Measurements from ENCODE around the gene INPP5K. TPM values are rescaled to one million over a fixed set of nuclear protein-coding genes. Genes with fewer than 3 reads are reported as not detected.
A peak's percentile ranks its signal among the peaks of the same experiment; 100 is the strongest.

INPP5K gene
- polyA plus RNA-seq, 1 donor from 2014 or later: 51.7 TPM

DNA sequence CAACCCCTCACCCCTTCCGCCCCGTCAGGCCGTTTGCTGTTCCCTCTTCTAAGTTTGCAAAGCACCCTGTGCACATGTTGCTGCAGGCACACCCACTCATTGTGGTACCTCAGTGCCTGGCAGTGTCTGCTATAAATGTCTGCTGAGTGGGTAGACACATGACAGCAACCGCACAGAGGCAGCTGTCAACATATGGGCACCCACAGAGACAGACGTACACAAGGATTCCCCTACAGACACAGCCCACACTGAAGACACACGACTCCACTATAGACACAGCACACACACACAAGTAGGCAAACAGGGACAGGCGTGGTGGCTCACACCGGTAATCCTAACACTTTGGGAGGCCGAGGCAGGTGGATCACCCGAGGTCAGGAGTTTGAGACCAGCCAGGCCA is 42.6 kb downstream of the INPP5K start:
- peaks cover 19 to 26% (median 20%) of the 10 kb centered on the region in 3 donors for H3K4me1 Mint-ChIP-seq
- H3K4me3 Mint-ChIP-seq: peak overlapping the region; percentile 7 to 58 (median 28)
- H3K27ac Mint-ChIP-seq: peak overlapping the region; percentile 54 to 85 (median 70)
- no peaks in the 10 kb centered on the region for H3K27me3 Mint-ChIP-seq
- peaks cover 7% of the 10 kb centered on the region for H3K36me3 Mint-ChIP-seq
- H3K9me3 Mint-ChIP-seq: no peaks in the 10 kb centered on the region

DNA sequence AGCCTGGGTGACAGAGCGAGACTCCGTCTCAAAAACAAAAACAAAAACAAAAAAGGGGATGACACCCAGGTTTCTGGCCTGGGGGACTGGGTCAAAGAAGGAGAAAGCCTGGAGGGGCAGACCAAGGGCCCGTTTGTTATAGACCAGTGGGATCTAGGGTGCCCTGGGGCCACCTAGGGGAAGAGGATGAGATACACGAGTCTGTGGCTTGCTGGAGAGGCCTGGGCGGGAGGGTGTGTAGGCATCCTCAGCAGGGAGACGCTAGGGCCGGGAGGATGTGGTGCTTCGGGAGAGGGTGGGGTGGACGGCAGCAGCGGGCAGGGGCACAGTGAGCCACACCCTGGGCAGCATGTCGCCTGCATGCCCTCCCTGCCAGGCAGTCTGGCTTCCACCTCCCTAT is 43.2 kb downstream of the INPP5K start:
- H3K4me1 Mint-ChIP-seq: peaks cover 19 to 26% (median 20%) of the 10 kb centered on the region in 3 donors
- H3K4me3 Mint-ChIP-seq: no peak overlapping the region
- H3K27ac Mint-ChIP-seq: peak overlapping the region in 2 of 3 donors; percentile 68 to 85

DNA sequence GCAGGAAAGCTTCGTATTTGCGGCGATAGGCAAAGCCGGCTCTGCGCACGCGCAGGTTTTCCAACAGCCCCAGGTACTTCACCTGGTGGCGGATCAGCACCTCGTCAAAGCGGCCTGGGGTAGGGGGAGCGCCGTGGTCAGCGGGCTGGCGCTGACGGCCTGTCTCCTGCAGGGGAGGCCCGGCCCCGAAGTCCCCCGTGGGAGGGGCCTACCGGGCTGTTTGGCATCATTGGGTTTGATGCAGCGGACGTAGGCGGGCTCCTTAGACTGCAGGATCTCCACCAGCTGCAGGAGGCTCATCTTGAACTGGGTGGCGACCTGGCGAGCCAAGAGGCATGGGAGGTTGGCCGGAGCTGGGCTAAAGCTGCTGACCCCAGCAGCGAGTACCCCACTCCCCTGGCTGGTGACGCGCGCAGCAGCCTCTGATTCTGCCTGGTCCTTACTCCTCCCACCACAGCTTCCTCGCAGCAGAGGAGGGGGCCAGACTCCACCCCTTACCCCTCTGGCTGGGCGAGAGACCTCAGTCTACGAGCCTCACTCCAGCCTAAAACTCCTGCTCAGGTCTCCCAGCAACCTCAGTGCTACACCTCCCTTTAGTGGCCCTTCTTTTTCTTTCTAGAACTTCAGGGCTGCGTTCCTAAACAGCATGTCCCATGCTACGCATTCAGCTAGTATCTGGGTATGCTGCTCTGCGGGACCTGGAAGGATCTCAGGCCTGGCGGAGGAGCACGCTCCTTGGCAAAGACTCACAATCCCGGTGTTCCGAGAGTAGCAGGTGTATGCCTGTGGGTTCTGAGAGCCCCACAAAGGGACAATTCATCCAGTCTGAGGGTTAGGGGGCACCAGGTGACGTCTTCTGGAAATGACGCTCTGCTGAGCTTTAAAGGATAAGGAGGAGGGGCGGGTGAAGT is 44.2 kb downstream of the INPP5K start:
- Mint-ChIP-seq H3K36me3 (peaks cover 10% of the 10 kb centered on the region), H3K27ac (peak overlapping the region in 2 of 3 donors; percentile 35 to 68), H3K27me3 (no peaks in the 10 kb centered on the region), H3K9me3 (no peaks in the 10 kb centered on the region), H3K4me3 (no peak overlapping the region), H3K4me1 (peaks cover 19 to 26% (median 20%) of the 10 kb centered on the region in 3 donors)

More for the DNA sequence above, 43.2 kb downstream of the INPP5K start:
- no peaks in the 10 kb centered on the region for H3K9me3 Mint-ChIP-seq
- no peaks in the 10 kb centered on the region for H3K27me3 Mint-ChIP-seq
- H3K36me3 Mint-ChIP-seq: peaks cover 8% of the 10 kb centered on the region

DNA sequence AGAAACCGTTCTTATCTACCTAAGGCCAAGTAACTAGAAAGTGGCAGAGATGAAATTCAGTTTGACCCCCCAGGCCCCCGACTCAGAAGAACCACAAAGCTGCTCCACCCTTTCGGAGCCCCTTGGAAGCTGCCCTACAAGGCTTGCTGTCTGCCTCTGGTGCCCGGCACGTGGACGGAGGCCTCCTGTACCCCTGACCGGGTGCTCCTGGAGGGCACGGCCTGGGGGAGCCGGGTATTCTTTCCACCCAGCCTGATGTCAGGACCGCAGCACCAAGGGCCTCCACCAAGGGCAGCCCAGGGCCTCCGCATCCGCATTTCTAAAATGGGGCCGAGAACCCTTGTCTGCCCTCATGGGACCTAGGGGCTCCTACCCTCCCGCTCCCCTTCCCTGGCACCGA is 44.9 kb downstream of the INPP5K start:
- Mint-ChIP-seq H3K27ac (peak overlapping the region in 1 of 3 donors; percentile 18), H3K36me3 (peaks cover 10% of the 10 kb centered on the region), H3K9me3 (no peaks in the 10 kb centered on the region), H3K4me3 (no peak overlapping the region), H3K4me1 (peaks cover 17 to 25% (median 20%) of the 10 kb centered on the region in 3 donors), H3K27me3 (no peaks in the 10 kb centered on the region)

DNA sequence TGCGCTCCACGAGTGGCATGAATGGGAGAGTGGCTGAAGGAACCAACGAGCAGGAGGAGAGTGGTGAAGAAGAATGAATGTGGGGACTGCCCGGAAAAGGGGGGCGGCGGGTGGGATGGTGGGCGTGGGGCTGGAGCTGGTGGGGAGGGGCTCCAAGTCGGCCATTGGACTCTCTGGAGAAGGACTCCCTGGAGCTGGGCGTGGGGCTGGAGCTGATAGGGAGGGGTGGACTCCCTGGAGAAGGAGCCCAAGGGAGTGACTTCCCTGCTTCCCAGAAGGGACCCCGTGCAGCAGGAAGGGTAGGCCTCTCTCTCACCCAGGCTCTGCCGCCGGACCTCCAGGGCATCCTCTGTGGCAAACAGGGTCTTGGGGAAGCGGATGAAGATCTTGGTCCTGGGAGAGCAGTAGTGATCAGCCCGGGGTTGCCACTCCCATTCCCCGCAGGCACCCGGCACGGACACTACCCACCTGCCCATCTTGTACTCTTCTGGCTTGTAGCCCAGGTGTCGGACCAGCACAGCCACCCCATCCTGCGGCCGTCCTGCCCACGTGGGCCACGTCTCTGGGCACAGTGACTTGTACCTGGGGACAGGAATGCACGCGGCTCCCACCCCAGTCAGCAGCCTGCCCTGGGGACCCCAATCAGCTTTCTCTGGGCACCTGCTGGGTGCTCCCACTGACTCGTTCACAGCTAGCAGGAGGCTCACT is 45.5 kb downstream of the INPP5K start:
- H3K4me3 Mint-ChIP-seq: no peak overlapping the region
- peaks cover 14 to 24% (median 20%) of the 10 kb centered on the region in 3 donors for H3K4me1 Mint-ChIP-seq
- no peaks in the 10 kb centered on the region for H3K9me3 Mint-ChIP-seq

DNA sequence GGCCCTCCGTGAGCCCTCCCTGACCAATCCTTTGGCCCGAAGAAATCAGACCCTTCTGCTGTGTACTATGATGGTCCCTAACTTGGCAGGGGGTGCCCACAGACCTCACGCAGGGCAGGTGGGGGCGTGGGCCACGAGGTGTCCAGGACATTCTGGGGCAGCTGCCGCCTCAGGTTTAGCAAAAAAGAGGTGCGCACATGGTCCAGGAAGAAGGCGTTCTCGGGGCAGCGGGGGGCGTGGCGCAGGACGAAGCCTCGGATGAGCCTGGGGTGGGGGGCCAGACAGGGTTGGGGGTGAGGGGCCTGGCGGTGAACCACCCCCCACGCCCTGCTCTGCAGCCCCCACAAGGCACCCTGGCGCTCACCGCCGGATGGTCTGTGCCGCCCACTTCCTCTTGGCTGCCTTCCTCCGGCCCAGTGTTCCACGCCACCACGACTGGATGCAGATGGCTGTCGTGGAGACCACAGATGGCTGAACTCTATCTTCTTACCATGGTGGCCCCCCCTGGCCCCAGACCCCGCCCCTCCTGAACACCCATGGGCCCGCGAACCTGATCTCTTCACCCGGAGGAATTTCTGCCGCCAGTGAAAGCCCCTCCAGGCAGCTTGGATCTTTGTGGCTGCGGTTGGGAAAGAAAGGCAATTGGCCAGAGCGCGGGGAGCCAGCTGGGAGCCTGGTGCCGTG is 46.2 kb downstream of the INPP5K start:
- Mint-ChIP-seq H3K27me3 (no peaks in the 10 kb centered on the region), H3K9me3 (no peaks in the 10 kb centered on the region), H3K4me1 (peaks cover 9 to 20% (median 18%) of the 10 kb centered on the region in 3 donors), H3K27ac (no peak overlapping the region), H3K4me3 (no peak overlapping the region), H3K36me3 (peaks cover 10% of the 10 kb centered on the region)

More for the DNA sequence above, 45.5 kb downstream of the INPP5K start:
- Mint-ChIP-seq H3K36me3 (peaks cover 10% of the 10 kb centered on the region), H3K27me3 (no peaks in the 10 kb centered on the region), H3K27ac (peak overlapping the region in 1 of 3 donors; percentile 18)

DNA sequence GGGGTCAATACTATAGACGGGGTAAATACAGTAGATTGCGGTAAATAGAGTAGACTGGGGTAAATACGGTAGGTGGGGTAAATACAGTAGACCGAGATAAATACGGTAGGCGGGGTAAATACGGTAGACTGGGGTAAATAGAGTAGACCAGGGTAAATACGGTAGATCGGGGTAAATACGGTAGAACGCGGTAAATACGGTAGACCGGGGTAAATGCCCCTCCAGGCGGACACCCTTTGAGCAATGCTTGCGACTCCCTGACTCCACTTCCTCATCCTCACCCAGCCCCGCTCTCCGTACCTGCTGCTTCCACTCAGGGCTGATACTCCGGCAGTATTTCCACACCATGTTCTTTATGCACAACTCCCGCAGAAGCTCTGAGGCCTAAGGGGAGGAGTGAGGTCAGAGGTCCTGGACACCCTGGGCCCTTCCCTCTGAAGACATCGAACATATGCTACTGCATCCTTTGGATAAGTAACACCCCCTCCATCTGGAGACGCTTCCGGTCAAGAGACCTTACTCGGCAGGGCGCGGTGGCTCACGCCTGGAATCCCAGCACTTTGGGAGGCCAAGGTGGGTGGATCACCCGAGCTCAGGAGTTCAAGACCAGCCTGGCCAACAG is 47.1 kb downstream of the INPP5K start:
- no peak overlapping the region for H3K4me3 Mint-ChIP-seq
- peaks cover 10% of the 10 kb centered on the region for H3K36me3 Mint-ChIP-seq
- H3K27me3 Mint-ChIP-seq: no peaks in the 10 kb centered on the region
- H3K4me1 Mint-ChIP-seq: peaks cover 5 to 11% (median 10%) of the 10 kb centered on the region in 3 donors
- no peaks in the 10 kb centered on the region for H3K9me3 Mint-ChIP-seq
- no peak overlapping the region for H3K27ac Mint-ChIP-seq

DNA sequence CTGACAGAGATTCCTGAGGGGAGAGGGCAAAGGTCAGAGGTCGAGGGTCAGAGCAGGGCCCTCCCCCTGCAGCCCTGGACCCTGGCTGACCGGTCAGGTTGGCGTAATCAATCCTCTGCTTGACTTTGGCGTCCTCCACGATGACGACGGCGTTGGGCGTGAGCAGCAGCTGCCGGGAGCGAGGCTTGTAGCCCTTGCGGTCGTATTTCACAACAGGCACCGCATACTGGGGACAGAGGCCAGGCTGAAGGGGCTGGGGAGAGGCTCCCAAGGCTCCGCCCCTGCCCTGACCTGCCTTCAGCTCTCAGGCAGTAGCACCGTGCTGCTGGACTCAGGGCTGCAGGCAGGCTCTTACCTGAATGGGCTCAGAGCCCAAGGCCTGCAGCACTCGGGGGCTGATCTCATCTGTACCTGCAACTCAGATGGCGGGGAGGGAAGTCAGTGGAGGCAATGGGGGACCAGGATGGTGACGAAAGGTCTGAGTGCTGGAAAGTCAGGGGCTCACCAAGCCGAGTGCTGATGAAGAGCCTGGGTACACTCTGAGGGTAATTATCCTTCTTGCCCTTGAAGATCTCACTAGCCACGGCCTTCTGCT is 48.4 kb downstream of the INPP5K start:
- Mint-ChIP-seq H3K36me3 (peaks cover 10% of the 10 kb centered on the region), H3K27ac (peak overlapping the region in 1 of 3 donors; percentile 71), H3K4me1 (peaks cover 7 to 9% (median 8%) of the 10 kb centered on the region in 3 donors), H3K4me3 (no peak overlapping the region), H3K9me3 (no peaks in the 10 kb centered on the region), H3K27me3 (peaks cover under 1% of the 10 kb centered on the region)

DNA sequence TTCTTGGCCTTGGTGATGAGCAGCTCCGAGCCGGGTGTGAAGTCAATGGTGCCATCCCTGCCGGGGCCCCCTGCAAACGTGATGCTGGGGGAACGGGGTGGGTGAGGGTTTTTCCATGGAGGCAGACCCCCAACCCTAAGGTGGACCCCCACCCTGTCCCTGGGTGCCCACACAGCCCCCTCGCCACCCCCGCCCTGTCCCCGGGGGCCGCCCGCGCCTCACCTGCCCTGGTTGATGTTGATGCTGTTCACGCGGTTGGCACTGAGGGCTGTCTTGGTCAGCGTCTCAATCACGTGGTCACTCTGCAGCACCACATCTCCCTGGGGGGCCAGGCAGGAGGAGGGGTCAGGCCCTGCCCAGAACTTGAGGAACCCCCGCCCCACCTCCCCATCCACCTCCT is 49.2 kb downstream of the INPP5K start:
- Mint-ChIP-seq H3K36me3 (peaks cover 8% of the 10 kb centered on the region), H3K27ac (peak overlapping the region in 1 of 3 donors; percentile 25), H3K27me3 (peaks cover 2% of the 10 kb centered on the region), H3K9me3 (no peaks in the 10 kb centered on the region), H3K4me3 (no peak overlapping the region), H3K4me1 (peaks cover 12 to 13% (median 13%) of the 10 kb centered on the region in 3 donors)

DNA sequence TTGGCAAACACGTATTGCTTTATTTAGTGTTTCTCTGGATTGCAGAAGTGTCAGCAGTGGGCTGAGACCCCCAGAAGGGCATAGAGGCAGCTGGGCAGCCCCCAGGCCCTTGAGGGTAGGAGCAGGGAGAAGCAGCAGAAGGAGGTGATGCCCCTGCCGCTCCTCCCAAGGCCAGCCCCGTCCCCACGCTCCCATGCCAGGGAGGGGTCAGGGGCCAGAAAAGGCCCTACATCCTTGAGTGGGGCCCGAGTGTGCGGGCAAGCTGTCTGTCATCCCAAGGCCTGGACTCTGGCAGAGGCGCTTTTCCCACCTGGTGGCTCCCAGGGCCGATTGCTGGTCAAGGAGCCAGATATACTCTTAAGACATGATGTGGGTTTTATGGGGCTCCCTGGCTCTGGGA is 52.2 kb downstream of the INPP5K start:
- peaks cover 9% of the 10 kb centered on the region for H3K27me3 Mint-ChIP-seq
- peaks cover 5% of the 10 kb centered on the region for H3K36me3 Mint-ChIP-seq
- no peak overlapping the region for H3K4me3 Mint-ChIP-seq
- no peaks in the 10 kb centered on the region for H3K9me3 Mint-ChIP-seq
- peak overlapping the region in 1 of 3 donors; percentile 72 for H3K27ac Mint-ChIP-seq
- peaks cover 17 to 22% (median 21%) of the 10 kb centered on the region in 3 donors for H3K4me1 Mint-ChIP-seq

DNA sequence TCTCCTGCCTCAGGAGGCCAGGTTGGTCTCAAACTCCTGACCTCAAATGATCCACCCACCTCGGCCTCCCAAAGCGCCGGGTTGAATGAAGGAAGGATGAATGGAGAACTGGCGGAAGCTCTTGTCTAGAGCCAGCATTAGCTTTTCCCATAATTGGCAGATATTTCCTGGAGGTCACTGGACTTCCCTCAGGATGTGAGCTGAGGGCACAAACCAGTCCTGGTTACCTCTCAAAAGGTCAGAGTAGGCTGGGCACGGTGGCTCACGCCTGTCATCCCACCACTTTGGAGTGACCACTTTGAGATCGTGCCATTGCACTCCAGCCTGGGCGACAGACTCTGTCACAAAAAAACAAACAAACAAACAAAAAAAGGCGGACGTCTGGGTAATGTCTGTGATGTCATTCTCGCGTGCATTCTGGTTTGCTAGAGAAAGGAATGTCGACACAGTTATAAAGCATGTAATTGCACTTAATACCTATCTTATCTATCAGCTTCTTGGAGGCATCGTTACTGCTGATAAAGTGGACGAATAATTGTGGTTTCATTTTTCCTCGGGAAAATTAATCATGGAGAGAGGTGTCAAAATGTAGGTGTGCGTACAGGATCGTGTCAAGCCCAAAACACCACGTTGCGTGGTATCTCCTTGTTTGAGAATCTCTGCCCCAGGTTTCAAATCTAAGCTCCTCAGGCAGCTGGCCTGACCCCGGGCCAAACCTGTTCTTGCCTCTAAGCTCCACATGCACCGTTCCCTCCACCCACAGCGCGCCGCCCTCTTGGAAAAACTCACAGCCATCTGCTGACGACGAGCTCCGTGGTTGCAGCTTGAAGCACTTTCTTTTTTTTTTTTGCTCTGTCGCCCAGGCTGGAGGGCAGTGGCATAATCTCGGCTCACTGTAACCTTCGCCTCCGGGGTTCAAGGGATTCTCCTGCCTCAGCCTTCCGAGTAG is 54.0 kb downstream of the INPP5K start:
- Mint-ChIP-seq H3K27ac (peak overlapping the region; percentile 72 to 91 (median 90)), H3K4me1 (peaks cover 17 to 22% (median 22%) of the 10 kb centered on the region in 3 donors), H3K4me3 (peak overlapping the region; percentile 50 to 90 (median 77)), H3K9me3 (no peaks in the 10 kb centered on the region), H3K36me3 (no peaks in the 10 kb centered on the region), H3K27me3 (peaks cover 9% of the 10 kb centered on the region)

DNA sequence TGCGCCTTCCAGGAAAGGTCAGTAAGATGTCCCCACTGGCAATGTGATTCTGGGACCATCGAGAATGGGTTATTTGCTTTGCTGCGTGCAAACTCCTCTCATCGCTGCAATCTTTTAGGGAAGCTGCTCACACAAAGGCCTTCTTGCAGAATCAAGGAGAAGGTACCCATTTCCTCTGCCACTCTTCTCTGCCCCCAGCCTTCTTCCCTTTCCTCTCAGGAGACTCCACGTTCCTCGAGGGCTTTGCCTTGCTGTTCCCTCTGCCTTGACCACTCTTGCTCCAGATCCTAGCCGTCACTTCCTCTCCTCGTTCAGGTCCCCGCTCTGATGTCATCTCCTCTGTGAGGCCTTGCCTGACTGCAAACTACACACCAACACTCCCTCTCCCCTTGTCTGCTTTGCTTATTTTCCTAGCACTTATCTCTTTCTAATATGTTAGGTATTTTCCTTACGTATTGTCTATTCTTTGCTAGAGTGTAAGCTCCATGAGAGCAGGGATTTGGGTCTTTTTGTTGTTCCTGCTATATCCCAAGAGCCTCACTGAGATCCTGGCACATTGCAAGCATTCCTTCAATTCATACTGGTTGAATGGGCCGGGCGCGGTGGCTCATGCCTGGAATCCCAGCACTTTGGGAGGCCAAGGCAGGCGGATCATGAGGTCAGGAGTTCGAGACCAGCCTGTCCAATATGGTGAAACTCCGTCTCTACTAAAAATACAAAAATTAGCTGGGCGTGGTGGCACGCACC is 55.0 kb downstream of the INPP5K start:
- peak overlapping the region; percentile 19 to 90 (median 47) for H3K27ac Mint-ChIP-seq
- H3K36me3 Mint-ChIP-seq: no peaks in the 10 kb centered on the region
- H3K4me1 Mint-ChIP-seq: peaks cover 17 to 26% (median 26%) of the 10 kb centered on the region in 3 donors
- peak overlapping the region in 2 of 4 donors; percentile 29 to 35 for H3K4me3 Mint-ChIP-seq
- H3K27me3 Mint-ChIP-seq: peaks cover 12% of the 10 kb centered on the region
- H3K9me3 Mint-ChIP-seq: no peaks in the 10 kb centered on the region
